HCT116 (cell line): Measurements from ENCODE around the gene ZFAND6. TPM values are rescaled to one million over a fixed set of nuclear protein-coding genes. Genes with fewer than 3 reads are reported as not detected.

Experiments used
- ATAC-seq: fragments of 200-7000 bp; cut with Tn5 transposase; 2 replicates; pipeline ENCODE4 v1.9.1; 2020; ENCODE audit warnings: mild to moderate bottlenecking, moderate library complexity
- BruUV-seq: library from RNA; stranded (reverse); fragments of 400-500 nt; replicated peaks from 2 replicates; lab custom pipeline; 2021; lab: Mats Ljungman, UMichigan
- CTCF ChIA-PET: fragments of 300-600 bp; sonication (Branson Sonifier 250); formaldehyde crosslinking; loops from one replicate; lab custom pipeline; 2021; ENCODE audit warnings: antibody characterized with exemption; lab: Charles Lee
- POLR2A ChIA-PET: fragments of 300-600, 350-600 bp; sonication (Branson Sonifier 250); formaldehyde crosslinking; loops from one replicate; lab custom pipeline; 2021; ENCODE audit warnings: antibody characterized with exemption; lab: Charles Lee
- RAD21 ChIA-PET, 2 experiments: fragments of 300-600 bp; sonication (Branson Sonifier 250); formaldehyde crosslinking; loops; one replicate each; lab custom pipeline; 2023; ENCODE audit warnings: low total read pairs in 2 of 2; ENCODE audit not compliant: uncharacterized antibody in 2 of 2, unreplicated experiment in 2 of 2, low non-redundant PET in 1 of 2; lab: Charles Lee
- DNase-seq: peaks from one replicate; pipeline ENCODE4 v3.0.0-alpha.2; 2010; ENCODE audit warnings: low read depth, low spot score
- H2AFZ ChIP-seq: fragments of 200-600 bp; shearing (Covaris generic), sonication (generic); 2 replicates; pipeline ENCODE4 v1.6.1; 2017; ENCODE audit warnings: low read depth, mixed run types, mixed read lengths, antibody characterized with exemption, low read length; ENCODE audit not compliant: poor library complexity, severe bottlenecking
- H3K27ac ChIP-seq: 2 replicates; pipeline ENCODE4 v1.5.1; 2012; ENCODE audit warnings: low read depth, low read length
- H3K27me3 ChIP-seq: fragments of 200-600 bp; sonication (generic); 2 replicates; pipeline ENCODE4 v1.6.1; 2016; ENCODE audit warnings: mixed run types, low read length, mixed read lengths; ENCODE audit not compliant: insufficient read depth
- H3K36me3 ChIP-seq, 2 experiments: fragments of 200-500 bp in 1 of 2; fragments of 200-600 bp in 1 of 2; sonication (Bioruptor generic) in 1 of 2; sonication (generic) in 1 of 2; 2 replicates each; pipeline versions ENCODE4 v1.5.1 to v1.6.1; 2014 to 2016; ENCODE audit warnings: low read length in 2 of 2, inconsistent platforms in 1 of 2, mixed read lengths in 1 of 2, mixed run types in 1 of 2; ENCODE audit not compliant: insufficient read depth in 2 of 2, control insufficient read depth in 1 of 2
- H3K4me1 ChIP-seq, 2 experiments: fragments of 200-600 bp in 1 of 2; sonication (generic) in 1 of 2; 2 replicates each; pipeline versions ENCODE4 v1.5.1 to v1.6.1; 2012 to 2017; ENCODE audit warnings: low read length in 2 of 2, inconsistent platforms in 1 of 2, mild to moderate bottlenecking in 1 of 2, mixed read lengths in 1 of 2, mixed run types in 1 of 2, moderate library complexity in 1 of 2; ENCODE audit not compliant: insufficient read depth in 2 of 2, control insufficient read depth in 1 of 2
- H3K4me2 ChIP-seq: fragments of 200-600 bp; sonication (generic); 2 replicates; pipeline ENCODE4 v1.6.1; 2017; ENCODE audit warnings: mixed run types, low read length, mixed read lengths
- H3K4me3 ChIP-seq, 2 experiments: fragments of 200-600 bp in 1 of 2; sonication (generic) in 1 of 2; replicated peaks in 1 of 2; 2 replicates each; pipeline ENCODE4 v1.5.1; 2011 to 2016; ENCODE audit warnings: low read length in 2 of 2, control low read depth in 1 of 2, low read depth in 1 of 2, mild to moderate bottlenecking in 1 of 2, mixed read lengths in 1 of 2, mixed run types in 1 of 2
- H3K79me2 ChIP-seq: fragments of 200-600 bp; sonication (generic); 2 replicates; pipeline ENCODE4 v1.6.1; 2017; ENCODE audit warnings: mild to moderate bottlenecking, mixed run types, low read length, moderate library complexity, mixed read lengths; ENCODE audit not compliant: insufficient read depth
- H3K9ac ChIP-seq: fragments of 200-600 bp; sonication (generic); 2 replicates; pipeline ENCODE4 v1.6.1; 2016; ENCODE audit warnings: low read length, mixed read lengths
- H3K9me2 ChIP-seq: fragments of 200-600 bp; sonication (generic), shearing (Covaris generic); 2 replicates; pipeline ENCODE4 v1.6.1; 2017; ENCODE audit warnings: mixed run types, mild to moderate bottlenecking, moderate library complexity; ENCODE audit not compliant: insufficient read depth
- H3K9me3 ChIP-seq, 2 experiments: fragments of 200-500 bp in 1 of 2; fragments of 200-600 bp in 1 of 2; sonication (Bioruptor generic) in 1 of 2; sonication (generic) in 1 of 2; 2 replicates each; pipeline ENCODE4 v1.6.1; 2014 to 2017; ENCODE audit warnings: low read length in 2 of 2, mixed read lengths in 2 of 2, inconsistent platforms in 1 of 2, low read depth in 1 of 2, mild to moderate bottlenecking in 1 of 2, mixed run types in 1 of 2, moderate library complexity in 1 of 2; ENCODE audit not compliant: control insufficient read depth in 1 of 2, insufficient read depth in 1 of 2
- H4K20me1 ChIP-seq: fragments of 200-600 bp; sonication (generic), shearing (Covaris generic); 2 replicates; pipeline ENCODE4 v1.6.1; 2017; ENCODE audit warnings: mixed run types, mild to moderate bottlenecking, moderate library complexity; ENCODE audit not compliant: insufficient read depth
- CEBPB ChIP-seq: IDR thresholded peaks from 2 replicates; pipeline ENCODE4 v1.6.1; 2012; ENCODE audit warnings: low read depth
- FOSL1 ChIP-seq: IDR thresholded peaks from 2 replicates; pipeline ENCODE4 v1.6.1; 2012; ENCODE audit warnings: low read depth
- POLR2A ChIP-seq: IDR thresholded peaks from 2 replicates; pipeline ENCODE4 v1.7.0; 2011; ENCODE audit warnings: borderline replicate concordance; ENCODE audit not compliant: insufficient read depth, insufficient read length; ENCODE audit errors: extremely low read depth
- POLR2AphosphoS5 ChIP-seq: IDR thresholded peaks from 2 replicates; pipeline ENCODE4 v1.6.1; 2011; ENCODE audit warnings: mild to moderate bottlenecking, low read depth, low read length, moderate library complexity
- SP1 ChIP-seq: IDR thresholded peaks from 2 replicates; pipeline ENCODE4 v1.6.1; 2012; ENCODE audit warnings: low read depth
- SRF ChIP-seq: IDR thresholded peaks from 2 replicates; pipeline ENCODE4 v1.6.1; 2012; ENCODE audit warnings: low read depth
- YY1 ChIP-seq: IDR thresholded peaks from 2 replicates; pipeline ENCODE4 v1.6.1; 2011; ENCODE audit warnings: low read length, low read depth, moderate library complexity, mild to moderate bottlenecking; ENCODE audit not compliant: insufficient replicate concordance; ENCODE audit errors: extremely low read depth
- intact Hi-C: fragments of 100-400 bp; cut with micrococcal nuclease; formaldehyde crosslinking; loops from 2 replicates; pipeline ENCODE4 v1.10.0; 2022
- total RNA-seq: library from RNA; stranded (reverse); gene quantifications from one replicate; pipeline ENCODE4 v1.2.1, GENCODE V29; 2021; ENCODE audit not compliant: unreplicated experiment
- TF ChIP-seq, protein P1 (sequence below): IDR thresholded peaks from 2 replicates; pipeline ENCODE4 v1.6.1; 2011; ENCODE audit warnings: mild to moderate bottlenecking, low read length, moderate library complexity; ENCODE audit not compliant: insufficient replicate concordance; ENCODE audit errors: extremely low read depth
- TF ChIP-seq, protein P2 (sequence below), 3 experiments: fragments of 200-600 bp in 1 of 3; sonication (generic) in 1 of 3; IDR thresholded peaks in 2 of 3; conservative IDR thresholded peaks in 1 of 3; 2 replicates each; pipeline ENCODE4 v1.5.1; 2012 to 2017; ENCODE audit warnings: low read depth in 2 of 3, low read length in 2 of 3, antibody characterized with exemption in 1 of 3, borderline replicate concordance in 1 of 3, control low read depth in 1 of 3, mild to moderate bottlenecking in 1 of 3, mixed read lengths in 1 of 3, mixed run types in 1 of 3, moderate library complexity in 1 of 3; ENCODE audit not compliant: insufficient read depth in 1 of 3
- TF ChIP-seq, protein P3 (sequence below): IDR thresholded peaks from 2 replicates; pipeline ENCODE4 v1.6.1; 2012

The ZFAND6 gene
- total RNA-seq, 1 experiment from 2014 or later = 51.3 TPM

DNA sequence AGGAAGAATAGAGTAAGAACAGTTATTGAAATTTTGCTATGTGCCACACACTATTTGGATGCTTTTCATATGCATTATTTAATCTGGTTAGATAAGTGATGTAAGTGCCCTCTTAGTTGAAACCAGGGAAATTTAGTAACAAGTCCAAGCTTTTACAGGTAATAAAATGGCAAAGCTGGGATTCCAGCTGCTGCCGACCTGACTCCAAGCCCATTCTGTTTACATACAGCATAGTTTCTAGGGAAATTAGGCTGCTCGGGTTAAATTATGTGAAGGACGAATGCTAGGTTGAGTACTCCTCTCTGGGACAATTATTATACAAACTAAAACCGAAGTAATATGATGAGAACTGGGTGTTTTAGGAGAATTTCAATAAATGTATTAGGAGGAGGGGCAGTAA lies 54.6 kb downstream of the ZFAND6 start:
- ATAC-seq = no peak
- Histone ChIP-seq H3K27me3 (no peaks in the 10 kb centered on the region), H3K9me2 (no peaks in the 10 kb centered on the region), H2AFZ (no peak overlapping the region), H3K36me3 (no peaks in the 10 kb centered on the region), H3K79me2 (peaks cover 32% of the 10 kb centered on the region), H3K27ac (no peak overlapping the region)
- POLR2A ChIA-PET = no interaction called here
- RAD21 ChIA-PET = no interaction called here
- TF ChIP-seq, protein P1, sequence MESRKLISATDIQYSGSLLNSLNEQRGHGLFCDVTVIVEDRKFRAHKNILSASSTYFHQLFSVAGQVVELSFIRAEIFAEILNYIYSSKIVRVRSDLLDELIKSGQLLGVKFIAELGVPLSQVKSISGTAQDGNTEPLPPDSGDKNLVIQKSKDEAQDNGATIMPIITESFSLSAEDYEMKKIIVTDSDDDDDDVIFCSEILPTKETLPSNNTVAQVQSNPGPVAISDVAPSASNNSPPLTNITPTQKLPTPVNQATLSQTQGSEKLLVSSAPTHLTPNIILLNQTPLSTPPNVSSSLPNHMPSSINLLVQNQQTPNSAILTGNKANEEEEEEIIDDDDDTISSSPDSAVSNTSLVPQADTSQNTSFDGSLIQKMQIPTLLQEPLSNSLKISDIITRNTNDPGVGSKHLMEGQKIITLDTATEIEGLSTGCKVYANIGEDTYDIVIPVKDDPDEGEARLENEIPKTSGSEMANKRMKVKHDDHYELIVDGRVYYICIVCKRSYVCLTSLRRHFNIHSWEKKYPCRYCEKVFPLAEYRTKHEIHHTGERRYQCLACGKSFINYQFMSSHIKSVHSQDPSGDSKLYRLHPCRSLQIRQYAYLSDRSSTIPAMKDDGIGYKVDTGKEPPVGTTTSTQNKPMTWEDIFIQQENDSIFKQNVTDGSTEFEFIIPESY = no peak
- TF ChIP-seq POLR2AphosphoS5 = no peak
- TF ChIP-seq SP1 = no peak
- TF ChIP-seq, protein P2, sequence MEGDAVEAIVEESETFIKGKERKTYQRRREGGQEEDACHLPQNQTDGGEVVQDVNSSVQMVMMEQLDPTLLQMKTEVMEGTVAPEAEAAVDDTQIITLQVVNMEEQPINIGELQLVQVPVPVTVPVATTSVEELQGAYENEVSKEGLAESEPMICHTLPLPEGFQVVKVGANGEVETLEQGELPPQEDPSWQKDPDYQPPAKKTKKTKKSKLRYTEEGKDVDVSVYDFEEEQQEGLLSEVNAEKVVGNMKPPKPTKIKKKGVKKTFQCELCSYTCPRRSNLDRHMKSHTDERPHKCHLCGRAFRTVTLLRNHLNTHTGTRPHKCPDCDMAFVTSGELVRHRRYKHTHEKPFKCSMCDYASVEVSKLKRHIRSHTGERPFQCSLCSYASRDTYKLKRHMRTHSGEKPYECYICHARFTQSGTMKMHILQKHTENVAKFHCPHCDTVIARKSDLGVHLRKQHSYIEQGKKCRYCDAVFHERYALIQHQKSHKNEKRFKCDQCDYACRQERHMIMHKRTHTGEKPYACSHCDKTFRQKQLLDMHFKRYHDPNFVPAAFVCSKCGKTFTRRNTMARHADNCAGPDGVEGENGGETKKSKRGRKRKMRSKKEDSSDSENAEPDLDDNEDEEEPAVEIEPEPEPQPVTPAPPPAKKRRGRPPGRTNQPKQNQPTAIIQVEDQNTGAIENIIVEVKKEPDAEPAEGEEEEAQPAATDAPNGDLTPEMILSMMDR (IDR thresholded peaks at IDR 0.05 in 2 of 3, conservative IDR thresholded peaks at IDR 0.05 in 1 of 3; ENCODE audit: borderline replicate concordance in 1 of 3, insufficient read depth in 1 of 3, low read depth in 2 of 3, low read length in 2 of 3) = no peak
- TF ChIP-seq FOSL1 = no peak
- TF ChIP-seq POLR2A = no peak
- TF ChIP-seq YY1 = no peak
- TF ChIP-seq SRF = no peak
- no peak for TF ChIP-seq CEBPB
- TF ChIP-seq, protein P3, sequence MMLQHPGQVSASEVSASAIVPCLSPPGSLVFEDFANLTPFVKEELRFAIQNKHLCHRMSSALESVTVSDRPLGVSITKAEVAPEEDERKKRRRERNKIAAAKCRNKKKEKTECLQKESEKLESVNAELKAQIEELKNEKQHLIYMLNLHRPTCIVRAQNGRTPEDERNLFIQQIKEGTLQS = no peak
- TF ChIP-seq, all 23 proteins: peak for 0
- Histone ChIP-seq H4K20me1 (no peaks in the 10 kb centered on the region), H3K4me3 (no peak overlapping the region), H3K9ac (no peak overlapping the region), H3K4me2 (no peak overlapping the region), H3K4me1 (peaks cover 9 to 26% of the 10 kb centered on the region in 2 experiments), H3K9me3 (no peaks in the 10 kb centered on the region)
- TSS peak; percentile 23 for BruUV-seq
- intact Hi-C loops = no loop called here
- CTCF ChIA-PET = no interaction called here
- no peak for DNase-seq
